OCI-LY1 (cell line): ENCODE measurements around the gene AOAH.

Experiments used
- H2AFZ ChIP-seq: fragments of 200-600 bp; sonication (generic), shearing (Covaris generic); 2 replicates; pipeline ENCODE4 v1.6.0; 2014; ENCODE audit warnings: antibody characterized with exemption, mild to moderate bottlenecking, low read length
- H3F3A ChIP-seq: fragments of 200-600 bp; sonication (generic), shearing (Covaris generic); 2 replicates; pipeline ENCODE4 v1.6.0; 2014; ENCODE audit warnings: mild to moderate bottlenecking, antibody characterized with exemption, low read length, moderate library complexity; ENCODE audit not compliant: insufficient read depth
- H3K27ac ChIP-seq: fragments of 200-600 bp; sonication (generic); 2 replicates; pipeline ENCODE4 v1.5.1; 2014; ENCODE audit warnings: low read length, mixed run types, mild to moderate bottlenecking, low read depth; ENCODE audit not compliant: poor library complexity, severe bottlenecking
- H3K27me3 ChIP-seq: fragments of 200-600 bp; sonication (generic); 2 replicates; pipeline ENCODE4 v1.6.0; 2014; ENCODE audit warnings: antibody characterized with exemption, mild to moderate bottlenecking, low read length, moderate library complexity; ENCODE audit not compliant: insufficient read depth
- H3K36me3 ChIP-seq: fragments of 200-600 bp; sonication (generic); 2 replicates; pipeline ENCODE4 v1.6.1; 2014; ENCODE audit warnings: mild to moderate bottlenecking, antibody characterized with exemption, low read length, moderate library complexity, mixed read lengths; ENCODE audit not compliant: insufficient read depth
- H3K4me1 ChIP-seq: fragments of 200-600 bp; sonication (generic); 2 replicates; pipeline ENCODE4 v1.5.1; 2014; ENCODE audit warnings: mild to moderate bottlenecking, low read length, moderate library complexity; ENCODE audit not compliant: insufficient read depth, severe bottlenecking
- H3K4me2 ChIP-seq: fragments of 200-600 bp; sonication (generic), shearing (Covaris generic); 2 replicates; pipeline ENCODE4 v1.6.1; 2014; ENCODE audit warnings: low read length
- H3K4me3 ChIP-seq: fragments of 200-600 bp; sonication (generic); 2 replicates; pipeline ENCODE4 v1.5.1; 2014; ENCODE audit warnings: low read length, low read depth, mild to moderate bottlenecking, mixed read lengths; ENCODE audit not compliant: poor library complexity, severe bottlenecking
- H3K79me2 ChIP-seq: fragments of 200-600 bp; shearing (Covaris generic); 2 replicates; pipeline ENCODE4 v1.6.1; 2016; ENCODE audit warnings: mixed run types, low read length, mixed read lengths; ENCODE audit not compliant: insufficient read depth
- H3K9ac ChIP-seq: fragments of 200-600 bp; sonication (generic), shearing (Covaris generic); 2 replicates; pipeline ENCODE4 v1.6.1; 2014; ENCODE audit warnings: mild to moderate bottlenecking, low read length, mixed read lengths
- H3K9me2 ChIP-seq: fragments of 200-600 bp; sonication (generic), shearing (Covaris generic); 2 replicates; pipeline ENCODE4 v1.6.1; 2014; ENCODE audit warnings: low read depth, mild to moderate bottlenecking, low read length, mixed read lengths
- H3K9me3 ChIP-seq: fragments of 200-600 bp; shearing (Covaris generic); 2 replicates; pipeline ENCODE4 v1.6.1; 2014; ENCODE audit warnings: low read length, mixed read lengths
- H4K20me1 ChIP-seq: fragments of 200-600 bp; sonication (generic), shearing (Covaris generic); 2 replicates; pipeline ENCODE4 v1.6.0; 2016; ENCODE audit warnings: mild to moderate bottlenecking, low read length; ENCODE audit not compliant: insufficient read depth
- EZH2 ChIP-seq: fragments of 200-600 bp; sonication (generic), shearing (Covaris generic); IDR thresholded peaks from 2 replicates; pipeline ENCODE4 v1.8.0; 2017; ENCODE audit warnings: borderline replicate concordance, mixed run types, mild to moderate bottlenecking, antibody characterized with exemption, low read length, moderate library complexity, mixed read lengths
- TF ChIP-seq, protein P1 (sequence below): fragments of 200-600 bp; sonication (generic), shearing (Covaris generic); IDR thresholded peaks from 2 replicates; pipeline ENCODE4 v1.5.1; 2017; ENCODE audit warnings: mild to moderate bottlenecking, antibody characterized with exemption, low read length, moderate library complexity, mixed read lengths

AOAH gene

GRCh38 chr7:36538126-36538525 is 186.2 kb downstream of the AOAH start:
- H3K27ac ChIP-seq, result no peak overlapping the region
- H3K9ac ChIP-seq, result no peak overlapping the region
- no peaks in the 10 kb centered on the region for H3K27me3 ChIP-seq
- no peaks in the 10 kb centered on the region for H3K4me1 ChIP-seq
- H3K79me2 ChIP-seq, result no peaks in the 10 kb centered on the region
- TF ChIP-seq EZH2, result no peak
- TF ChIP-seq, protein P1, sequence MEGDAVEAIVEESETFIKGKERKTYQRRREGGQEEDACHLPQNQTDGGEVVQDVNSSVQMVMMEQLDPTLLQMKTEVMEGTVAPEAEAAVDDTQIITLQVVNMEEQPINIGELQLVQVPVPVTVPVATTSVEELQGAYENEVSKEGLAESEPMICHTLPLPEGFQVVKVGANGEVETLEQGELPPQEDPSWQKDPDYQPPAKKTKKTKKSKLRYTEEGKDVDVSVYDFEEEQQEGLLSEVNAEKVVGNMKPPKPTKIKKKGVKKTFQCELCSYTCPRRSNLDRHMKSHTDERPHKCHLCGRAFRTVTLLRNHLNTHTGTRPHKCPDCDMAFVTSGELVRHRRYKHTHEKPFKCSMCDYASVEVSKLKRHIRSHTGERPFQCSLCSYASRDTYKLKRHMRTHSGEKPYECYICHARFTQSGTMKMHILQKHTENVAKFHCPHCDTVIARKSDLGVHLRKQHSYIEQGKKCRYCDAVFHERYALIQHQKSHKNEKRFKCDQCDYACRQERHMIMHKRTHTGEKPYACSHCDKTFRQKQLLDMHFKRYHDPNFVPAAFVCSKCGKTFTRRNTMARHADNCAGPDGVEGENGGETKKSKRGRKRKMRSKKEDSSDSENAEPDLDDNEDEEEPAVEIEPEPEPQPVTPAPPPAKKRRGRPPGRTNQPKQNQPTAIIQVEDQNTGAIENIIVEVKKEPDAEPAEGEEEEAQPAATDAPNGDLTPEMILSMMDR, result no peak
- H2AFZ ChIP-seq, result no peak overlapping the region
- no peaks in the 10 kb centered on the region for H3F3A ChIP-seq
- no peaks in the 10 kb centered on the region for H3K9me3 ChIP-seq
- no peak overlapping the region for H3K4me2 ChIP-seq
- no peak overlapping the region for H3K4me3 ChIP-seq
- no peaks in the 10 kb centered on the region for H3K36me3 ChIP-seq
- H4K20me1 ChIP-seq, result no peaks in the 10 kb centered on the region
- no peaks in the 10 kb centered on the region for H3K9me2 ChIP-seq

- Histone ChIP-seq H3K4me1 (no peaks in the 10 kb centered on the region), H4K20me1 (no peaks in the 10 kb centered on the region), H3K9me3 (no peaks in the 10 kb centered on the region)
These were observed 188.2 kb downstream of the AOAH start for GRCh38 chr7:36535866-36536664.

DNA sequence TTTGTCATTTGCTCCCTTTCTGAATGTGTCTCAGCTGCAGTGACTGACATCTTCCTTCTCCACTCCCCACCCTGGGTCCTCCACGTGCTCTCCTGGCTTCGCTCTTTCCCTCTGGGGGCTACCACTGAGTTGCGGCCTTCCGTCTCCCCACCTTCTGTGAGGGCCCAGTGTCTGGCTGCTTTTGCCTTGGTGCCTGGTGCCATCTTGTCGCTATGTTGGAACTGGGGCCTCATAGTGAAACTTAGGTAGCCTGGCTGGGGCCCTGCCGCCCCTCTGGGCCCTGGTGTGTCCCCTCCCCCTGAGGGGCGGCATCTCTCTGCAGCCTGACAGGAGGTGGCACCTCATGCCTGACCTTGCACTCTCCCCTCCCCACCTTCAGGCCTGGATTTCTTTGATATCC is 190.6 kb downstream of the AOAH start:
- Histone ChIP-seq H3K36me3 (no peaks in the 10 kb centered on the region), H3F3A (no peaks in the 10 kb centered on the region), H3K79me2 (no peaks in the 10 kb centered on the region), H3K9me3 (no peaks in the 10 kb centered on the region), H3K27me3 (no peaks in the 10 kb centered on the region), H3K9me2 (no peaks in the 10 kb centered on the region), H4K20me1 (no peaks in the 10 kb centered on the region), H3K9ac (no peak overlapping the region), H3K4me2 (no peak overlapping the region), H3K4me3 (no peak overlapping the region), H3K27ac (no peak overlapping the region), H3K4me1 (no peaks in the 10 kb centered on the region), H2AFZ (no peak overlapping the region)
- no peak for TF ChIP-seq EZH2
- TF ChIP-seq, protein P1, result no peak

More at GRCh38 chr7:36535866-36536664, 188.2 kb downstream of the AOAH start:
- Histone ChIP-seq H3K27ac (no peak overlapping the region), H3F3A (no peaks in the 10 kb centered on the region), H3K9ac (no peak overlapping the region), H3K4me3 (no peak overlapping the region), H3K79me2 (no peaks in the 10 kb centered on the region), H3K9me2 (no peaks in the 10 kb centered on the region), H2AFZ (no peak overlapping the region), H3K36me3 (no peaks in the 10 kb centered on the region), H3K4me2 (no peak overlapping the region), H3K27me3 (no peaks in the 10 kb centered on the region)
- TF ChIP-seq, protein P1, result no peak
- no peak for TF ChIP-seq EZH2
